ENCODE data around the gene ACADVL.

ACADVL gene

DNA sequence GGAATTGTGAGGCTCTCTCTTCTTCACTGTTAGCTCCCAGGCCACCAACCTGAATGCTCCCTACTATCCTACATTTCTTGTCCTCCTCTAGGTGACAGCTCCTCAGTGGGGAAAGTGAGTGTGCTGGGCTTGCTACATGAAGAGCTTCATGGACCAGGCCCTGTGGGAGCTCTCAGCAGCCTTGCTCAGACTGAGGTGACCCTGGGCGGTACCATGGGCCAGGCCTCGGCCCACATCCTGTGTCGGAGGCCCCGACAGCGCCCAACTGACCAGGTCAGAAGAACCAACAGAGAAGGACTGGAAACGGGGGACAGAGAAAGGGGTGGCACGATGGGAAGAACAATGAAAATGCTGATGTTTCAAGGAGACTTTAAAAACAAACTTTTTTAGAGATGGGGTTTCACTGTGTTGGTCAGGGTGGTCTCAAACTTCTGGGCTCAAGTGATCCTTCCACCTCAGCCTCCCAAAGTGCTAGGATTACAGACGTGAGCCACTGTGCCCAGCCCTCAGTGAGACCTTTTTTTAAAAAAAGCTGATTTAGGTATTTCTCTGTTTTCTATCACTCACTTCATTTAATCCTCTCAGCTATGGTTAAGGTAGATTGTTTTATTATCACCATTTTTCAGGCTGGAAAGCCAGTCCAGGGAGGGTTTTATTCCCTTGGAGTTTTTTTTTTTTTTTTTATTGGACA is 37.2 kb downstream of the ACADVL start:
- Histone ChIP-seq H3K9ac (ENCODE audit: low read length) (peak overlapping the region; percentile 25), H3K27ac (ENCODE audit: low read depth, low read length) (no peak overlapping the region), H3K36me3 (ENCODE audit: control insufficient read depth, insufficient read depth, low read length) (peaks cover 21% of the 10 kb centered on the region), H3K4me1 (ENCODE audit: control insufficient read depth, insufficient read depth, low read length) (peaks cover 9% of the 10 kb centered on the region), H3K27me3 (ENCODE audit: control insufficient read depth, insufficient read depth, low read length) (peaks cover 3% of the 10 kb centered on the region), H3K4me3 (ENCODE audit: low read length) (no peak overlapping the region)

DNA sequence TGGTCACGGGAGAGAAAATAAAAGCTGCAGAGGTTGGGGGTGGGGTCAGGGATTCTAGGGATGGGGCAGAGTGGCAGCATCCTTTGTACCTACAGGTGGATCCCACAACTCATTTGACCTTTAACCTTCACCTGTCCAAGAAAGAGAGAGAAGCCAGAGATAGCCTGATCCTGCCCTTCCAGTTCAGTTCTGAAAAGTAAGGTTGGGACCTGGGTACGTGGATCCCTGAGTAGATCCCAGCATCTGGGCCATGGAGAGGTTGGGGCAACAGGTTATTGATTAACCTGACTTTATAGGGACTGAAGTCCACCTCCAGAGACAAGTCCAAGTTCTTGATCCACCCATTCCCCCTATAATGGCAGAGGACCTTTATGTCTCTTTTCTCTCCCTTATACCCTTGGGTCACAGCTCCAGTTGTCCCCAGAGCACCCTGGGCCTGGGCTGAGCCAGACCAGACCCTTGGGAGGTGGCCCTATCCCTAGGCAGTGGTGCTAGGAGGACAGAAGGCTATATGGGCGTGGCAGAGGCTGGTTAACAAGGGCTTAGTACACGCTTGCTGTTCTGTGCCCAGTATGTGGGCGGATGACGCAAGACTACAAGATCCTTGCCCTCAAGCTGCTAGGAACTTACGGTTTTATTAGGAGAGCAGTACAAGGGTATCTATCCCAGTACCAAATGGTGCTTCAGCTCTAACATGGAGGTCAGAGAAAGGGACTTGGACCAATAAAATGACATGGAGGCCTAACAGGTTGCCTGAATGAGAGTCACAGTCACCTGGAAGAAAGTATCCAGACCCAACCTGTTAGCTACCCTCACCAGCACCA is 39.2 kb downstream of the ACADVL start:
- H3K9ac ChIP-seq (ENCODE audit: low read length), result no peak overlapping the region
- H3K4me1 ChIP-seq (ENCODE audit: control insufficient read depth, insufficient read depth, low read length), result no peaks in the 10 kb centered on the region
- H3K27me3 ChIP-seq (ENCODE audit: control insufficient read depth, insufficient read depth, low read length), result peaks cover 12% of the 10 kb centered on the region
- H3K36me3 ChIP-seq (ENCODE audit: control insufficient read depth, insufficient read depth, low read length), result peaks cover 21% of the 10 kb centered on the region
- H3K27ac ChIP-seq (ENCODE audit: low read depth, low read length), result no peak overlapping the region
- no peak overlapping the region for H3K4me3 ChIP-seq (ENCODE audit: low read length)

DNA sequence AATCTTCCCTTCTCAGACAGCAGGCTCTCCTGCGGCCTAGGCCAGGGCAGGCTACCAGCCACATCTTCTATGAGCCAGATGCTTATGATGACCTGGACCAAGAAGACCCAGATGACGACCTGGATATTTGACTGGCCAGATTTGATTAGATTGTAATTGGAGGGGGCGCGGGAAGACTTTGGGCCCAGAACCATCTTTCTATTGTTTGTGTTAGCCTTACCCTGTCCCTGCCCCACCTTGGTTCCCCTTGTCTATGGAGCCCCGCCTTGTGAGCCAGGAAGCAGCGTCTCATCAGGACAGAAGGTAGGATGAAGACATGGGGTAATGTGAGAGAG is 39.8 kb downstream of the ACADVL start:
- Histone ChIP-seq H3K27me3 (ENCODE audit: control insufficient read depth, insufficient read depth, low read length) (peaks cover 12% of the 10 kb centered on the region), H3K27ac (ENCODE audit: low read depth, low read length) (no peak overlapping the region), H3K9ac (ENCODE audit: low read length) (no peak overlapping the region), H3K4me1 (ENCODE audit: control insufficient read depth, insufficient read depth, low read length) (no peaks in the 10 kb centered on the region), H3K4me3 (ENCODE audit: low read length) (no peak overlapping the region), H3K36me3 (ENCODE audit: control insufficient read depth, insufficient read depth, low read length) (peaks cover 19% of the 10 kb centered on the region)

DNA sequence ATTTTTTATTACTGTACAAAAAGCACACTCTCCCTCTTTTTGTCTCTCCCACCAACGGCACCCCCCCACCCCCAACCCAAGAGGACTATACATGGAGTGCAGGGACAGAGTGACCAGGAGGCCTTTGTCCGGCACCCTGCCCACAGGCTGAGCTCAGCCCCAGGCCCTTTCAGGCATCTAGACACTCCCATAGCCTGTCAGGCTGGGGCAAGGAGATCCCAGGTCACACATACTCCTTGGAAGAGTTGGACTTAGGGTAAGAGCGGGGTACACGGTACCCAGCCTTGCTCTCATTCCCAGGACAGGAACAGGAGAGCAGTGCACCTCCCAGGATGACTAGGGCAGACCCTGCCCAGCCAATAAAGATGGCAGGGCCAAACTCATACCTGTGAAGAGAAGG is 40.4 kb downstream of the ACADVL start:
- H3K36me3 ChIP-seq (ENCODE audit: control insufficient read depth, insufficient read depth, low read length), result peaks cover 18% of the 10 kb centered on the region
- H3K4me3 ChIP-seq (ENCODE audit: low read length), result peak overlapping the region; percentile 57
- peak overlapping the region; percentile 13 for H3K9ac ChIP-seq (ENCODE audit: low read length)
- H3K27me3 ChIP-seq (ENCODE audit: control insufficient read depth, insufficient read depth, low read length), result peaks cover 12% of the 10 kb centered on the region
- H3K4me1 ChIP-seq (ENCODE audit: control insufficient read depth, insufficient read depth, low read length), result no peaks in the 10 kb centered on the region
- H3K27ac ChIP-seq (ENCODE audit: low read depth, low read length), result no peak overlapping the region

DNA sequence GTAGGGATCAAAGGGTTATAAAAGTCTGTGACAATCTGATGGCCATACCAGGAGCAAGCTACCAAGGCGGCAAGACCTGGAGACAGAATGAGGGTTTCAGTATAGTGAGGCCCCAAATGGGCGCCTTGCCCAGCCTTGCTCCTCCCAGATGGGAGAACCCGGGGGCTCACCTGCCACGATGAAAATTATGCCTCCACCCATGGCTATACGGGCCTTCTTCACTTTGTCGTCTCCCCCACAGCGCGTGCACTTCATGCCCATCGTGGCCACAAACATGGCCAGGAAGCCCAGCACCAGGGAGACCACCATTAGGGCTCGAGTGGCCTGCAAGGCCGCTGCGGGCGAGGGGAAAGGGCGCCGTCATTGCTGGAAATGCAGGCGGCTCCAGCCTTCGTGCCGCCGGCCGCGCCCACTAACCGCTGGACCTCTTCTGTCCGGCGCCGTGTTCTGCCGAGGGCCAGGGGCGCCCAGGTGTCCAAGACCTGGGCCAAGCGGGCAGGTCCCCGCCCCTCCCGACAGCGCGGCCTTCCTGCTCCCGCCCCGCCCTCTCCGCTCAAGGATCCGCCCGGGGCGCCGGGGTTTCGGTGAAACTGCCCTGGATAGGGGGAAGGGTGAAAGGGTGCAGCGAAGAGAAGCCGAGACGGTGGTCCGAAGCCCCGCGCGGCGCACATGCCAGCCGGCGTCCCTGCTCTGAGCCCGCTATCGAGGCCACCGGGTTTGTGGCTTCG is 41.1 kb downstream of the ACADVL start:
- Histone ChIP-seq H3K27me3 (ENCODE audit: control insufficient read depth, insufficient read depth, low read length) (peaks cover 12% of the 10 kb centered on the region), H3K4me3 (ENCODE audit: low read length) (peak overlapping the region; percentile 57), H3K36me3 (ENCODE audit: control insufficient read depth, insufficient read depth, low read length) (peaks cover 18% of the 10 kb centered on the region), H3K4me1 (ENCODE audit: control insufficient read depth, insufficient read depth, low read length) (no peaks in the 10 kb centered on the region), H3K9ac (ENCODE audit: low read length) (peak overlapping the region; percentile 42), H3K27ac (ENCODE audit: low read depth, low read length) (no peak overlapping the region)

DNA sequence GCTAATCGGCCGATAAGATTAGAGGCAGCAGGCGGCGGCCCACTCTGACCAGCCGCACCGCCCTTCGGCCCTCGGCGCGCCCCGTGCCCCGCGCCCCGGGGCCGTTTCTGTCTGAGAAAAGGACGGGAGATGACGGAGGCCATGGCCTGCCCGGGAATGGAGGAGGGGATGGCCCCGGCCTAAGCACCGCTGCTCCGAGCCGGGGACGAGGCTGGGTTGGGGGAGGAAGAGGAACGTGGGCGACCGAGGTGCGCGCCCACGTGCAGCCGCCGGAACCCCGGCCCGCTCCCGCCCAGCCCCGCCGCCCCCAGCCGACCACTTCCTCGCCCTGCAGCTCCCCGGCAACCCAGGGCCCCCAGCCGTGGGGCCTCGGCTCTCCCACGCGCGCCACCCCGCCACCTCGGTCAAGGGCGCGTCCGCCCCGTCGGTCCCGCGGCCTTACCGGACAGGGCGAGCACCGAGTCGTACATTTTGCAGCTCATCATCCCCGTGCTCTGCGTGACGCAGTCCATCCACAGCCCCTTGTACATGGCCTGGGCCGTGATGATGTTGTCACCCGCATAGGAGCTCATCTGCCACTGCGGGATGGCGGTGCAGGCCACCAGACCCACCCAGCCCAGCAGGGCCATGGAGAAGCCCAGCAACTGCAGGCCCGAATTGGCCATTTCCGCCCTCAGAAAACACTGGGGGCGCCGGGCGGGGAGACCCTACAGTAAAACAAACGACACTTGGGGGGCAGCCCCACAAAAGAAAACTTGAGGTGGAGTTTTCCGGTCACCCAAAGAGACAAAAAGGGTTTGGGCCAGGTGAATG is 41.8 kb downstream of the ACADVL start:
- H3K4me3 ChIP-seq (ENCODE audit: low read length), result peak overlapping the region; percentile 57
- no peak overlapping the region for H3K27ac ChIP-seq (ENCODE audit: low read depth, low read length)
- peaks cover 12% of the 10 kb centered on the region for H3K27me3 ChIP-seq (ENCODE audit: control insufficient read depth, insufficient read depth, low read length)
- H3K4me1 ChIP-seq (ENCODE audit: control insufficient read depth, insufficient read depth, low read length), result no peaks in the 10 kb centered on the region
- H3K9ac ChIP-seq (ENCODE audit: low read length), result peak overlapping the region; percentile 73
- H3K36me3 ChIP-seq (ENCODE audit: control insufficient read depth, insufficient read depth, low read length), result peaks cover 14% of the 10 kb centered on the region

DNA sequence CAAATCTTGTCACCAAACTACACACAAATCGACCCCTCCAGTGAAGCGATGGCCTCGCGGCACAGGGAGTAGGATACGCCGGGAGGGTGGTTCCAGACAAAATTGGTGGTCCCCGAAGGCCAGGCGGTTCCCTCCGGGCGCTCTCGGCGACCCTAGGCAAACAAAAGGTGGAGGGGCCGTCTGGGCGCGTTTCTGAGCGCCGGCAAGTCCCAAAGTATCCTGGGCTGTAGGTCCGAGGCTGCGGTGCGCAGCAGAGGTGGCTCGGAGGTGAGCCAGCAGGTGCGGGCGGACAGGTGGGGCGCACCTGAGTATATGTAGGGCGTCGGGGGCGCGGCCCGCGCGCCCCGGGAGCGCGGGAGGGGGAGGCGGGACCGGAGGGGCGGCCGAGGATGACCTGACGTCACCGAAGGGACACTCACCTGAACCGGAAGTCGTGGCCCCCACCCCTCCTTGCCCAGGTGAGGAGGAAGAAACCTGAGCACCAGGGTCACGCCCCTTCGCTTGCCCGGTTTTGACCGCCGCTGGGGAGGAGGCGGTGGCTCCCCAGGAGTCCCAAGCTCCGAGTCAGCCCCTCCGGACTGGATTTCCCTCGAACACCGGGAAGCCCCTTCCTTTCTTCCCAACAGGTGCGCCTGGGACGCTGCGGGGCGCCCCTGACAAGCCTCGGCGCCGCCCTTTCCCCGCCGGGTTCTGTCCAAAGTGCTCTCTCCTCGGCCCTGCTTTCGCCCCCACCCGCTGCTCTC is 42.6 kb downstream of the ACADVL start, which contains the start of gene CLDN7:
TSS of gene CLDN7 (minus strand) at position 287 of the 743 bp plus-strand sequence. CDS start 435 bp downstream, outside the sequence.
- Histone ChIP-seq H3K36me3 (ENCODE audit: control insufficient read depth, insufficient read depth, low read length) (peaks cover 7% of the 10 kb centered on the region), H3K4me3 (ENCODE audit: low read length) (peak within 1 kb of the TSS; percentile 57), H3K27me3 (ENCODE audit: control insufficient read depth, insufficient read depth, low read length) (peaks cover 12% of the 10 kb centered on the region), H3K9ac (ENCODE audit: low read length) (peak within 1 kb of the TSS; percentile 84), H3K27ac (ENCODE audit: low read depth, low read length) (no peak within 1 kb of the TSS), H3K4me1 (ENCODE audit: control insufficient read depth, insufficient read depth, low read length) (no peaks in the 10 kb centered on the region)

DNA sequence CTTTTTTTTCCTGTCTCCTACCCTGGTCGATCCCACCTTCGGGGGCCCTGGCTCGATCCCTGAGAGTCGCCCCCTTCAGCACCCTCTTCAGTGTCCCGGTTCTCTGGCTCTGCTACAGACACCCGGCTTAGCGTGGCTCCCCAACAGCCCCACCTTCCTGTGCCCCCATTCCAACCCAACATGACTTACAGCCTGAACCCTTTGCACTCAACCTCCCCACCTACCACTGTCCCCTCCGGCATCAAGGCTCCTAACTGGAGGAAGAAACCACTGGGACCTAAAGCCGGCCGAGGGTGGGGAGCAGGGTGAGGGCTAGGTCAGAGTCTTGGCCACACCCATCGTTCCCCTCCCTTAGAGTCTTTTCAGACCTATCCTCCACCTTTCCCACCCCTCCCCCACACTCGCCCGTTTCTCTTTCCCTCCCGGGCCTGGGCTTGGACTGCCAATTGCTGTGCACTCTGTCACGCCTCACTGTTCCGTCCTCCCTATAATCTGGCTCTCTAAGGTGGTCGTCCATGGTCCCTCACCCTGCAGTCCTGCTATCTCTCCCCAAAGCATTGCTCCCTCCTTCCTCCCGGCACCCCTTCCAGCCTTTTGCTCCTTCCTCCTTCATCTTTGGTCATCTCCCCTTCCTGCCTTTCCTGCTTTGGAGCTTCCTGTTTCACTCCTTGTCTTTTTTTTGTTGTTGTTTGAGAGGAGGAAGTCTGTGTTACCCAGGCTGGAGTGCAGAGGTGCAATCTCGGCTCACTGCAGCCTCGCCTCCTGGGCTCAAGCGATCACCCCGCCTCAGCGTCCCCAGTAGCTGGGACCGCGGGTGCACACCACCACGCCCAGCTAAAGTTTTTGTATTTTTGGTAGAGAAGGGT is 43.4 kb downstream of the ACADVL start:
- peaks cover 12% of the 10 kb centered on the region for H3K27me3 ChIP-seq (ENCODE audit: control insufficient read depth, insufficient read depth, low read length)
- no peak overlapping the region for H3K27ac ChIP-seq (ENCODE audit: low read depth, low read length)

DNA sequence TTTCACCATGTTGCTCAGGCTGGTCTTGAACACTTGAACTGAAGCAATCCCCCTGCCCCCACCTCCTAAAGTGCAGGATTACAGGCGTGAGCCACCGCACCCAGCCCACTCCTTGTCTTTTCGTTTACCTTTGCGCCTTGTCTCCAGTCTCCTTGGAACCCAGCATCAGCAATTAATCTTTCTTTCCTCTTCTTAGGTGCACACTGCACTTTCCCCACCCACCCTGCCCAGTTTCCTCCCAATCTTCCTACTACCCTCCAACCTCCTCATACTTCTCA is 44.0 kb downstream of the ACADVL start:
- Histone ChIP-seq H3K4me1 (ENCODE audit: control insufficient read depth, insufficient read depth, low read length) (no peaks in the 10 kb centered on the region), H3K27me3 (ENCODE audit: control insufficient read depth, insufficient read depth, low read length) (peaks cover 12% of the 10 kb centered on the region), H3K36me3 (ENCODE audit: control insufficient read depth, insufficient read depth, low read length) (peaks cover 2% of the 10 kb centered on the region), H3K27ac (ENCODE audit: low read depth, low read length) (no peak overlapping the region), H3K4me3 (ENCODE audit: low read length) (peak overlapping the region; percentile 55), H3K9ac (ENCODE audit: low read length) (no peak overlapping the region)

More for the DNA sequence above, 43.4 kb downstream of the ACADVL start:
- Histone ChIP-seq H3K36me3 (ENCODE audit: control insufficient read depth, insufficient read depth, low read length) (peaks cover 5% of the 10 kb centered on the region), H3K4me3 (ENCODE audit: low read length) (peak overlapping the region; percentile 55), H3K9ac (ENCODE audit: low read length) (peak overlapping the region; percentile 84), H3K4me1 (ENCODE audit: control insufficient read depth, insufficient read depth, low read length) (no peaks in the 10 kb centered on the region)

DNA sequence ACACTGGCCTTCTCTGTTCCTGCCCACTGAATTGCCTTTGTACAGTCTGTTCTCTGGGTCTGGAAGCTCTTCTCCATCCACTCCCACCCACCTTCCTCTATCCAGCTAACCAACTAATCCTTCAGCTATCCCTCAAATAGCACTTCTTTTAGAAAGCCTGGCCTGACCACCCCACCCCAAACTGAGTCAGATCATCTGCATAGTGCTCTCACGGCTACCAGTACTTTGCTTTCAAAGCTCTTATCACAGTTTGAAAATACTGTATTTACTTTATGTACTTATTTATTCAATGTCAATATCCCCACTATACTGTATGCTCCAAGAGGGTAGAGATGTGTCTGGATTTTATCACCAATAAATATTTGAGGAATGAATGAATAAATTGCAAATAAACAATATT is 47.0 kb downstream of the ACADVL start:
- Histone ChIP-seq H3K4me1 (ENCODE audit: control insufficient read depth, insufficient read depth, low read length) (no peaks in the 10 kb centered on the region), H3K27me3 (ENCODE audit: control insufficient read depth, insufficient read depth, low read length) (peaks cover 9% of the 10 kb centered on the region), H3K27ac (ENCODE audit: low read depth, low read length) (no peak overlapping the region), H3K4me3 (ENCODE audit: low read length) (no peak overlapping the region), H3K36me3 (ENCODE audit: control insufficient read depth, insufficient read depth, low read length) (no peaks in the 10 kb centered on the region), H3K9ac (ENCODE audit: low read length) (no peak overlapping the region)

All from rectal smooth muscle tissue (tissue), 1 donor.